Sigmoid colon (tissue), 4 donors: ENCODE data around the gene TTC3.

Source experiments
- POLR2A ChIP-seq, 2 donors: fragments of 450-650 bp; IDR thresholded peaks; one replicate each; pipeline ENCODE4 v1.6.1; 2016; ENCODE audit warnings: antibody characterized with exemption in 2 of 2, mild to moderate bottlenecking in 2 of 2, moderate library complexity in 2 of 2
- POLR2AphosphoS5 ChIP-seq, 4 donors: sonication (generic); formaldehyde crosslinking; IDR thresholded peaks; one replicate each; pipeline ENCODE4 v1.6.1; 2017; ENCODE audit warnings: antibody characterized with exemption in 4 of 4
- TF ChIP-seq, protein P1 (sequence below), 4 experiments: fragments of 450-650 bp in 3 of 4; fragments of 200-600 bp in 1 of 4; IDR thresholded peaks; one replicate each; pipeline ENCODE4 v1.5.1; 2016 to 2019; ENCODE audit warnings: antibody characterized with exemption in 4 of 4, mild to moderate bottlenecking in 3 of 4, moderate library complexity in 2 of 4

DNA sequence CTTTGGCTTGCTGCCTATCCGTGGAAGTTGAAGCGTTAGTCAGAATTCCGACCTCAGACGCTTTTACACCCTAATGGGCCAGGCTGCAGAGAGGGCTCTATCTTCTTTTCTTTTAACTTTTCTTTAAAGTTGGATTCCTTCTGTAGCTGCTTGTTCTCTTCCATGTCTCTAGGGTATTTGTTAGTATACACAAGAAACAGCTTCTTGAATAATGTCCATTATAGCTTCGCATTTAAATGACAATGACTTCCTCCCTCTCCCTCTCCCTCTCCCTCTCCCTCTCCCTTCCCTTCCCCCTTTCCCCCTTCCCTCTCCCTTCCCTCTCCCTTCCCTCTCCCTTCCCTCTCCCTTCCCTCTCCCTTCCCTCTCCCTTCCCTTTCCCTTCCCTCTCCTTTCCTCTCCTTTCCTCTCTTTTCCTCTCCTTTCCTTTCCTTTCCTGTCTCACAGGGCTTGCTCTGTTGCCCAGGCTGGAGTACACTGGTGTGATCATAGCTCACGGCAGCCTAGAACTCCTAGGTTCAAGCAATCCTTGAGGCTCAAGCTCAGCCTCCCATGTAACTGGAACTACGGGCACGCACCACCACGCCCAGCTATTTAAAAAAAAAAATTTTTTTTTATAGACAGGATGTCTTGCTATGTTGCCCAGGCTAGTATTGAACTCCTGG is 33.5 kb upstream of the TTC3 start:
- TF ChIP-seq, protein P1, sequence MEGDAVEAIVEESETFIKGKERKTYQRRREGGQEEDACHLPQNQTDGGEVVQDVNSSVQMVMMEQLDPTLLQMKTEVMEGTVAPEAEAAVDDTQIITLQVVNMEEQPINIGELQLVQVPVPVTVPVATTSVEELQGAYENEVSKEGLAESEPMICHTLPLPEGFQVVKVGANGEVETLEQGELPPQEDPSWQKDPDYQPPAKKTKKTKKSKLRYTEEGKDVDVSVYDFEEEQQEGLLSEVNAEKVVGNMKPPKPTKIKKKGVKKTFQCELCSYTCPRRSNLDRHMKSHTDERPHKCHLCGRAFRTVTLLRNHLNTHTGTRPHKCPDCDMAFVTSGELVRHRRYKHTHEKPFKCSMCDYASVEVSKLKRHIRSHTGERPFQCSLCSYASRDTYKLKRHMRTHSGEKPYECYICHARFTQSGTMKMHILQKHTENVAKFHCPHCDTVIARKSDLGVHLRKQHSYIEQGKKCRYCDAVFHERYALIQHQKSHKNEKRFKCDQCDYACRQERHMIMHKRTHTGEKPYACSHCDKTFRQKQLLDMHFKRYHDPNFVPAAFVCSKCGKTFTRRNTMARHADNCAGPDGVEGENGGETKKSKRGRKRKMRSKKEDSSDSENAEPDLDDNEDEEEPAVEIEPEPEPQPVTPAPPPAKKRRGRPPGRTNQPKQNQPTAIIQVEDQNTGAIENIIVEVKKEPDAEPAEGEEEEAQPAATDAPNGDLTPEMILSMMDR (IDR thresholded peaks at IDR 0.05): no peak
- TF ChIP-seq POLR2A (IDR thresholded peaks at IDR 0.05) (no peak), POLR2AphosphoS5 (IDR thresholded peaks at IDR 0.05) (no peak)
